GM19395 (cell line): Measurements from ENCODE around the gene ZFP57.

ENCODE experiments used
- ATAC-seq: cut with Tn5 transposase; IDR thresholded peaks from one replicate; pipeline ENCODE4 v1.9.1; 2021; ENCODE audit warnings: mild to moderate bottlenecking, moderate library complexity; ENCODE audit not compliant: unreplicated experiment

The ZFP57 gene

DNA sequence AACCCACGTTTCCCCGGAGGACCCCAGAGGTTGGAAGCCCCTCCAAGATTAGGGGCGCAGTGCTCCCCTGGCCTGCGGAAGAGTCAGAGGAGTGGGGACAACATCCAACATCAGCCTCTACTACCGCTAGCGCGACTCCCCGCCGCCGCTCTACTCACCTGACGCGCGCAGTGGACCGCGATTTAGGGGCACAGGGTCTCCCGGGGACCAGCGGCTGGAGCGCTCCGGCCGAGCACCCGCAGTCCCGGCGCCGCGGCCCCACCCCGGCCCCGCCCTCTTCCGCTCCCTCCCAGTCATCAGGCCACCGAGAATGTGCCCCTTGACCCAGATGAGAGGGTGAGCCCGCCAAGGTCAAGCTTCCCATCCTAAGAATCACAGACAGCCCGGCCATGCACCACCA is at the start of gene ZFP57:
TSS of gene ZFP57 (minus strand) at position 249 of the 400 bp plus-strand sequence. CDS start 4,149 bp downstream, outside the sequence.
- ATAC-seq, result no peak

DNA sequence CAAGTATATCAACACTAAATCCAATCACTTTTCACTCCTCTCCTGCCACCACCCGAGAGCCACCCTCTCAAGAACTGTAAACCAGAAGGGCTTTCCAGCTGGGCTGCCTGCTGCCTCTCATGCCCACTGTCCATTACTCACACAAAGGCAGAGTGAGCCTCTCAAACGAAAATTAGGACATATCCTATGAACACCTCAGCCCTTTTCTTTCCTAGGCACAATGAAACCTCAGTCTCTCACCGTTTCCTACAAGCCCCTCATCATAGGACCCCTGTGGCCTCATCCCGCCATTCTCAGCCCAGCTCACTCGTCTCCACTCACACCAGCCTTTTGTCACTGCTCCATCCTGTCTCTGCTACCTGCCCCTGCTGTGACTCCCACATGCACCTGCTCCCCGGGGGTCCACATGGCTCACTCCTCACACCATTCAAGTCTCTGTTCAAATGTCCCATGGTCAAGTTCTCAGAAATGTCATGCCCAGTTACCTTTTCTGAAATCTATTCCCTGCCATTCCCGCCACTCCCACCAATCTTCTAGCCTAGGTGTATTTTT is 49.7 kb upstream of the ZFP57 start:
- ATAC-seq, result no peak

GRCh38 chr6:29729774-29730328 is 48.9 kb upstream of the ZFP57 start:
- ATAC-seq, result no peak

DNA sequence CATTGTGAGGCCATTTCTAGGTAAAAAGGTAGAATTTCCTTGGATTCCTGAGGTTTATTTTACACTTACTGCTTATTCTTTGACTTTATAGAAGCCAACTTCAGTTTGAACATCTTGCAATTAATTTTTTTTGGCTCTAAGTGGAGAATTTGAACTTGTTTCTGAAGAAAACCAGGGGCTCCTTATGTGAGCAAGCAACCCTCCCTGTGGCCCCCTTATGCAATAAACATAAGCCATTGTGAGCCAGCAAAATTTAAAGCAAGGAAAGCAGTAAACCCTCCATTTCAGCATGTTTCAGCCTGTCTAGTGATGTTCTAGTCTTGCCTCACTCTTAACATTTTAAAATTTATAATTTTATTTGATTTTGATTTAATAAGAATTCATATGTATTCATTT is 47.9 kb upstream of the ZFP57 start:
- no peak for ATAC-seq

DNA sequence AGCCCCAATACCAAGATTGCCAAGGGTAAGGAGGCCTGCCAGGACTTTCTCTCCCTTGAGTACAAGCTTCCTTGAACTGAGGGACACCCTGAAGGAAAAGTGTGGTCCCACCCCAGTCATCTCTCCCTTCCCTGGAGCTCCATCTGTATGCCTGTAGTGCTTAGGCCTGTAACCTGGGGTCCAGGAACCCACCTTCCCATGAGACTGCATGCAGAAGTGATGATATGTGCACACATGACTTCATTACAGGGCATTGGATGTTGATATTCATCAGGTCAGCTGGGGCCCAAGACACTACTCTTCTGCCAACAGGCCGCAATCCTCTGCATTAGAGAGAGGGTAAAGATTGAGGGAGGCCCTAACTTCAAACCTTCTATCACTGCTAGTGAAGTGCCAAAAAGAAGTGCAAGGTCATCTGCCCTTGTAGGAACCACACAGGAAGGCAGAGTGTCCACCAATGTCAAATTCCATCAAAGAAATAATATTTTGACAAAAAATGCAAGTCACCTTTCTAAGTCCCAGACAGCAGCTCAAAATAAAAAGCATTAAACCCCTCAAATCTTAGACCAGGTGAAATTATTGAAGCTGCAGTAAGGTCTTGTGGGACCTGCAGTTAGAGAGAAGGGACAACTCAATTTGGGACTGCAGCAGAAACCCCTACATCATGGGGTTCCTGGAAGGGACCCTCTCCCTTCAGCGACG is 47.4 kb upstream of the ZFP57 start:
- ATAC-seq, result no peak

DNA sequence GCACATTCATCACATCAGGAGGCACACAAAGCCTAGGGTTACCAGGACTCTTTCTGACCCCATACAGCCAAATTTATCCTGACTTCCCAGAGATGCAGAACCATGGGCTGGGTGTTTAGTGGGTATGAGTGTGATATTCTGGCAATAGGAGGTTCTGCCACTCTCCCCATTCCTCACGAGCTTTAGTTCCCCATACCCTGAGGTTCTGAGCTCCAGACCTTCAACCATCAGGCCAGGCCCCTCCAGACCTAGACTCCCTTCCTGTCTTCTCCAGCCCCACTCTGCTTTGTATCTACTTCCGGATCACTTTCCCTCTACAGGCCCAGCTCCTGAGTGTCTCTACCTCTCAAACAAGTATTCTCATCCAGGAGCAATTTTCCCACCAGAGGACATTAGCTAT is 46.7 kb upstream of the ZFP57 start:
- no peak for ATAC-seq

- no peak for ATAC-seq
Measured at GRCh38 chr6:29726571-29727194, 45.7 kb upstream of the ZFP57 start.

DNA sequence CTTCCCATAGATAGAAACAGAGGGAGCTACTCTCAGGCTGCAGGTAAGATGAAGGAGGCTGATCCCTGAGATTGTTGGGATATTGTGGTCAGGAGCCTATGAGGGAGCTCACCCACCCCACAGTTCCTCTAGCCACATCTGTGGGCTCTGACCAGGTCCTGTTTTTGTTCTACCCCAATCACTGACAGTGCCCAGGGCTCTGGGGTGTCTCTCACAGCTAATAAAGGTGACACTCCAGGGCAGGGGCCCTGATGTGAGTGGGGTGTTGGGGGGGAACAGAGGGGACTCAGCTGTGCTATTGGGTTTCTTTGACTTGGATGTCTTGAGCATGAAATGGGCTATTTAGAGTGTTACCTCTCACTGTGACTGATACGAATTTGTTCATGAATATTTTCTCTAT is 45.0 kb upstream of the ZFP57 start:
- no peak for ATAC-seq

- no peak for ATAC-seq
Measured at GRCh38 chr6:29724937-29725869, 44.3 kb upstream of the ZFP57 start.

GRCh38 chr6:29723666-29724588 is 43.0 kb upstream of the ZFP57 start:
- ATAC-seq, result peak; percentile 57

DNA sequence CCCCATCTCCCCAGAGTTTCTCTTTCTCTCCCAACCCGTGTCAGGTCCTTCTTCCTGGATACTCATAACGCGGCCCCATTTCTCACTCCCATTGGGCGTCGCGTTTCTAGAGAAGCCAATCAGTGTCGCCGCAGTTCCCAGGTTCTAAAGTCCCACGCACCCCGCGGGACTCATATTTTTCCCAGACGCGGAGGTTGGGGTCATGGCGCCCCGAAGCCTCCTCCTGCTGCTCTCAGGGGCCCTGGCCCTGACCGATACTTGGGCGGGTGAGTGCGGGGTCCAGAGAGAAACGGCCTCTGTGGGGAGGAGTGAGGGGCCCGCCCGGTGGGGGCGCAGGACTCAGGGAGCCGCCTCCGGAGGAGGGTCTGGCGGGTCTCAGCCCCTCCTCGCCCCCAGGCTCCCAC is 42.3 kb upstream of the ZFP57 start, which contains the start of gene HLA-F:
TSS of gene HLA-F (plus strand) at position 173 of the 404 bp plus-strand sequence. CDS start at position 203, 30 bp downstream.
- ATAC-seq, result peak; percentile 89

DNA sequence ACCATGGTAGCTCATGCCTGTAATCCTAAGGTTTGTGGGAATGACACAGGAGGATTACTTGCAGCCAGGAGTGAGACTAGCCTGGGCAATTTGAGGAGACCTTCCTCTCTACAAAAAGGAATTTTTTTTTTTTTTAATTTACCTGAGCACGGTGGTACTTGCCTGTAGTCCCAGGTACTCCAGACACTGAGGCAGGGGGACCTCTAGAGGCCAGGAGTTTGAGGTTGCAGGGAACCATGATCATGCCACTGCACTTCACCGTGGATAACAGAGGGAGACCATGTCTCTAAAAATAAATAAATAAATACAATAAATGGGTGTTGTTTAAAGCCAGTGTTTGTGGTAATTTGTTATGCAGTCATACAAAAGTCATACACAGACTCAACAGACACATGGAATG is 39.9 kb upstream of the ZFP57 start:
- no peak for ATAC-seq

DNA sequence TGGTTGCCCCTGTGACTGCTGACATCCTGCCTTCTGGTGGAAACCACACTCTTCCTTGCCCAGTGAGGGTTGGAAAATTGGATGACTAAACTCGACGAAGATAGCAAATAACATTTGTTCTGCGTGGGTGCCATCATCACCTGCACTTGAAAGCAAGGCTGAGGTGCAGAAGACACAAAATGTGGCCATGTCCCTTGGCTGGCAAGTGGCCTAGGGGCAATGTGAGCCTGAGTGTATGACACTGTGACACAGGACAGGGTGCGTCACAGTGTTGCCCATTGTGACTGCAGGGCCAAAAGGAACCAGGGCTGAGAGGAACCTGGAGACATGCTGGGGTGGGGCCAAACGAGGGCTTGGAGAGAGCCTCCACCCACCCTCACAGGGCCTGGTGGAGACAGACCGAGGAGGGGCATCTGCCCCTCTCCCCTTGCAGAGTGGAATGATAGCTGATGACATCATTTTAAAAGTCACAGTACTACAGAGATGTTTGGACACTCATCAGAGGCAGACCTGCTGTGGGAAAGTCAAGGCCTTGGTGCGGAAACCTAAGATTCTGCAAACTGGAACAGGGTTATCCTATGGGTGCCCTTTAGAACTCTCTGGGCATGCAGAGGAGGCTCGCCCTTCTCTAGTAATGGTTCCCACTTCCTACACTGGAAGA is 29.5 kb upstream of the ZFP57 start:
- no peak for ATAC-seq

DNA sequence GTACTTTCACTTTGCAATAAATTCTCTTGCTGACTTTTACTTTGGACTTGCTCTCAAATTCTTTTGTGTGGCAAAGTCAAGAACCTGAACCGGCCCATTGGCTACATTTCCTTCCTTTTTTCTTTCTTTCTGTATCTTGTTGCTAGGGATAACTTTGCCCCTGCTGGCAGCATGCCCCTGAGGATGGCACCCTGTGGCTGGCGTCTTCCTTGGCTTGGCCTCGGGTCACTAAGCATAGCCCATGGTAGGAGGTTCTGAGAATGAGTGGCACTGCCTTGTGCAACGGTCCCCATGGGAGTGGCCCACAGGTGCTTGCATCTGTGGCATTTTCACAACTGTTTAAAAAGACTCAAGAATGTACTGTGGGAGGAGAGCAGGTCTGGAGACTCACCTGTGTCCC is 28.2 kb upstream of the ZFP57 start:
- no peak for ATAC-seq

GRCh38 chr6:29708432-29709179 is 27.7 kb upstream of the ZFP57 start:
- no peak for ATAC-seq

DNA sequence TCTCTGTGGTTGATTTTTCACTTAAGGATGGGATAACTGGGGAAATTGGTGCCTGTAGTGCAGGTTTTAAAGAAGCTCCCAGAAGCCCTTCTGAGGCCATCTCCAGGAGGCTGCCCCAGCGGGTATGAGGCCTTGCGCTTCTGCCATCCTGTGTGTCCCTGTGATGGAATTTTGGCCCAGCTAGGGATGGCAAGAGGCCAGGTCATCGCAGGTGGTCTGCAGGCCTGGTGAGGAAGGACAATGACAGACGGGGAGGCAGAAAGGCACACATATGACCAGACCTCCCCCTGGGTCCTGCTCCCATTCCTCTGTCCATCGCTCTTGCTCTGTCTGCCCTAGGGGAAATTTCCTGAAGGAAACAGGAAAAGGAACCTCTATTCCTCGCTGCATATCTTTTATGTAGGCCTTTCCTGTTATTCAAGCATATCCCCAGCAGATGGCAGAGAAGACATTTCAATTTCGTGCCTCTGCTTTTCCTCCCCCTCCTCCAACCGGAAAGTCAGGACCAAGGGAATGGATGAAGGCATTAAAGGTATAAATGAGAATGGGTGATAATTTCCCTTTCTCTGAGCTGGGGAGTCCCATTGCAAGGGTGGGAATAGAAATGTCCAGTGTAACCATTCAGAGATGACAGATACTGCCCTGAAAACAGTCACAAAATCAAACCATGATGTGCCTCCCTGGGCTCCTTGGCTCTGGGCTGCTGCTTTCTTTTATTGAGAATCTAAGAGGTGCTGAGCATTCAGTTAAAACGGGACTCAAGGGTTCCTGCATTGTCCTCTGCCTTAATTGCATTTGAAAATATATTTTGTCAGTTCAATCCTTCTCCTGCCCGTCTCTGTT is 24.7 kb upstream of the ZFP57 start:
- no peak for ATAC-seq

GRCh38 chr6:29702519-29703103 is 21.7 kb upstream of the ZFP57 start:
- no peak for ATAC-seq
